Activated T-helper 2 cell treated with anti-CD3 and anti-CD28 coated beads, Interferon-gamma antibody, Interleukin-2, Interleukin-4, amounts not matched to agents 10 μg/mL and 5 μg/mL and 100 μg/mL, durations not matched to agents 14 hours and 24 hours and 36 hours (primary cell): ENCODE measurements around the gene AUTS2. TPM values are rescaled to one million over a fixed set of nuclear protein-coding genes. Genes with fewer than 3 reads are reported as not detected.

Experiments
- DNase-seq: peaks from one replicate; pipeline ENCODE4 v3.0.0; 2021; ENCODE audit warnings: low spot score
- H3K27ac Mint-ChIP-seq: one replicate; pipeline ENCODE4 v1.8.0; 2021; ENCODE audit warnings: mixed read lengths
- H3K27me3 Mint-ChIP-seq: one replicate; pipeline ENCODE4 v1.8.0; 2021; ENCODE audit warnings: low read depth, mixed read lengths
- H3K36me3 Mint-ChIP-seq: one replicate; pipeline ENCODE4 v1.8.0; 2021; ENCODE audit warnings: low read depth, mixed read lengths
- H3K4me1 Mint-ChIP-seq: one replicate; pipeline ENCODE4 v1.8.0; 2021; ENCODE audit warnings: low read depth, mixed read lengths
- H3K4me3 Mint-ChIP-seq: one replicate; pipeline ENCODE4 v1.8.0; 2021; ENCODE audit warnings: low read depth, mild to moderate bottlenecking, moderate library complexity, mixed read lengths
- H3K9me3 Mint-ChIP-seq: one replicate; pipeline ENCODE4 v1.8.0; 2021; ENCODE audit warnings: mixed read lengths
- intact Hi-C: fragments of 100-400 bp; cut with micrococcal nuclease; formaldehyde crosslinking; loops from one replicate; pipeline ENCODE4 v1.15.1; 2023
- total RNA-seq: library from RNA; stranded (reverse); gene quantifications from 2 replicates; pipeline ENCODE4 v1.2.3, GENCODE V29; 2022

Gene AUTS2
- total RNA-seq, 1 donor from 2014 or later, result 1.1 TPM

GRCh38 chr7:70492625-70493024, 894.4 kb downstream of the AUTS2 start:
- peaks cover 1% of the 10 kb centered on the region for H3K9me3 Mint-ChIP-seq
- no peak overlapping the region for H3K27ac Mint-ChIP-seq
- H3K4me1 Mint-ChIP-seq, result no peaks in the 10 kb centered on the region
- no peaks in the 10 kb centered on the region for H3K27me3 Mint-ChIP-seq
- DNase-seq, result no peak
- intact Hi-C loops, result no loop called here
- no peaks in the 10 kb centered on the region for H3K36me3 Mint-ChIP-seq
- no peak overlapping the region for H3K4me3 Mint-ChIP-seq

GRCh38 chr7:70494225-70495032, 896.2 kb downstream of the AUTS2 start:
- intact Hi-C loops, result no loop called here
- Mint-ChIP-seq H3K4me1 (no peaks in the 10 kb centered on the region), H3K27ac (no peak overlapping the region), H3K9me3 (no peaks in the 10 kb centered on the region), H3K4me3 (no peak overlapping the region), H3K36me3 (no peaks in the 10 kb centered on the region), H3K27me3 (no peaks in the 10 kb centered on the region)
- DNase-seq, result no peak

GRCh38 chr7:70495033-70495376, 896.7 kb downstream of the AUTS2 start:
- Mint-ChIP-seq H3K4me3 (no peak overlapping the region), H3K4me1 (no peaks in the 10 kb centered on the region), H3K9me3 (no peaks in the 10 kb centered on the region), H3K27me3 (no peaks in the 10 kb centered on the region), H3K36me3 (no peaks in the 10 kb centered on the region), H3K27ac (no peak overlapping the region)
- intact Hi-C loops, result no loop called here
- DNase-seq, result no peak

- Mint-ChIP-seq H3K27ac (no peak overlapping the region), H3K36me3 (no peaks in the 10 kb centered on the region), H3K27me3 (no peaks in the 10 kb centered on the region), H3K4me3 (no peak overlapping the region), H3K9me3 (no peaks in the 10 kb centered on the region), H3K4me1 (no peaks in the 10 kb centered on the region)
- intact Hi-C loops, result no loop called here
- no peak for DNase-seq
These were observed 899.5 kb downstream of the AUTS2 start for GRCh38 chr7:70497793-70498192.

GRCh38 chr7:70498232-70498992, 900.1 kb downstream of the AUTS2 start:
- Mint-ChIP-seq H3K4me3 (no peak overlapping the region), H3K36me3 (no peaks in the 10 kb centered on the region), H3K4me1 (no peaks in the 10 kb centered on the region), H3K27ac (no peak overlapping the region), H3K27me3 (no peaks in the 10 kb centered on the region), H3K9me3 (no peaks in the 10 kb centered on the region)
- intact Hi-C loops, result no loop called here
- no peak for DNase-seq

- H3K9me3 Mint-ChIP-seq, result no peaks in the 10 kb centered on the region
- no peaks in the 10 kb centered on the region for H3K36me3 Mint-ChIP-seq
- intact Hi-C loops, result loop anchor here (5.0 kb wide), 1 partner anchor 197 kb away; no protein-coding TSS in a partner anchor
- H3K27ac Mint-ChIP-seq, result no peak overlapping the region
- H3K27me3 Mint-ChIP-seq, result no peaks in the 10 kb centered on the region
- no peak overlapping the region for H3K4me3 Mint-ChIP-seq
- no peaks in the 10 kb centered on the region for H3K4me1 Mint-ChIP-seq
- no peak for DNase-seq
These were observed 902.0 kb downstream of the AUTS2 start for GRCh38 chr7:70500261-70500660.

GRCh38 chr7:70502117-70502863, 904.0 kb downstream of the AUTS2 start:
- no peak overlapping the region for H3K4me3 Mint-ChIP-seq
- H3K4me1 Mint-ChIP-seq, result no peaks in the 10 kb centered on the region
- H3K36me3 Mint-ChIP-seq, result no peaks in the 10 kb centered on the region
- no peak overlapping the region for H3K27ac Mint-ChIP-seq
- no peak for DNase-seq
- intact Hi-C loops, result loop anchor here (5.0 kb wide), 1 partner anchor 195 kb away; no protein-coding TSS in a partner anchor
- H3K27me3 Mint-ChIP-seq, result no peaks in the 10 kb centered on the region
- H3K9me3 Mint-ChIP-seq, result no peaks in the 10 kb centered on the region

GRCh38 chr7:70504254-70504653, 906.0 kb downstream of the AUTS2 start:
- Mint-ChIP-seq H3K4me1 (no peaks in the 10 kb centered on the region), H3K9me3 (no peaks in the 10 kb centered on the region), H3K27ac (no peak overlapping the region), H3K36me3 (no peaks in the 10 kb centered on the region), H3K27me3 (no peaks in the 10 kb centered on the region), H3K4me3 (no peak overlapping the region)
- intact Hi-C loops, result loop anchor here (5.0 kb wide), 1 partner anchor 193 kb away; no protein-coding TSS in a partner anchor
- DNase-seq, result no peak

- Mint-ChIP-seq H3K4me1 (no peaks in the 10 kb centered on the region), H3K4me3 (no peak overlapping the region), H3K36me3 (no peaks in the 10 kb centered on the region), H3K27me3 (no peaks in the 10 kb centered on the region), H3K9me3 (no peaks in the 10 kb centered on the region), H3K27ac (no peak overlapping the region)
- intact Hi-C loops, result no loop called here
- no peak for DNase-seq
These were observed 907.2 kb downstream of the AUTS2 start for GRCh38 chr7:70505468-70505867.

GRCh38 chr7:70505886-70506285, 907.6 kb downstream of the AUTS2 start:
- intact Hi-C loops, result no loop called here
- Mint-ChIP-seq H3K27me3 (no peaks in the 10 kb centered on the region), H3K27ac (no peak overlapping the region), H3K4me3 (no peak overlapping the region), H3K4me1 (no peaks in the 10 kb centered on the region), H3K36me3 (no peaks in the 10 kb centered on the region), H3K9me3 (no peaks in the 10 kb centered on the region)
- no peak for DNase-seq

GRCh38 chr7:70506434-70506833, 908.2 kb downstream of the AUTS2 start:
- intact Hi-C loops, result no loop called here
- no peak for DNase-seq
- Mint-ChIP-seq H3K4me3 (no peak overlapping the region), H3K27me3 (no peaks in the 10 kb centered on the region), H3K4me1 (no peaks in the 10 kb centered on the region), H3K36me3 (no peaks in the 10 kb centered on the region), H3K27ac (no peak overlapping the region), H3K9me3 (no peaks in the 10 kb centered on the region)

GRCh38 chr7:70512144-70512543, 913.9 kb downstream of the AUTS2 start:
- Mint-ChIP-seq H3K36me3 (no peaks in the 10 kb centered on the region), H3K4me3 (no peak overlapping the region), H3K4me1 (no peaks in the 10 kb centered on the region), H3K27me3 (no peaks in the 10 kb centered on the region), H3K9me3 (no peaks in the 10 kb centered on the region), H3K27ac (no peak overlapping the region)
- intact Hi-C loops, result no loop called here
- DNase-seq, result no peak

- Mint-ChIP-seq H3K36me3 (no peaks in the 10 kb centered on the region), H3K27me3 (no peaks in the 10 kb centered on the region)
These were observed 914.5 kb downstream of the AUTS2 start for GRCh38 chr7:70512761-70513160.

More at GRCh38 chr7:70512761-70513160, 914.5 kb downstream of the AUTS2 start:
- intact Hi-C loops, result no loop called here
- no peaks in the 10 kb centered on the region for H3K4me1 Mint-ChIP-seq
- no peak overlapping the region for H3K4me3 Mint-ChIP-seq
- no peak for DNase-seq
- no peaks in the 10 kb centered on the region for H3K9me3 Mint-ChIP-seq
- no peak overlapping the region for H3K27ac Mint-ChIP-seq
